ENCODE data around the gene ZNF354B. TPM values are rescaled to one million over a fixed set of nuclear protein-coding genes. Genes with fewer than 3 reads are reported as not detected.
A peak's percentile ranks its signal among the peaks of the same experiment; 100 is the strongest.
"Not testable (repeated sequence)": the region's sequence is repeated elsewhere in the genome, so short reads cannot be mapped to it uniquely, and the experiment has no call there.

Gene ZNF354B
- total RNA-seq, 1 experiment from 2014 or later, result 16.8 TPM

DNA sequence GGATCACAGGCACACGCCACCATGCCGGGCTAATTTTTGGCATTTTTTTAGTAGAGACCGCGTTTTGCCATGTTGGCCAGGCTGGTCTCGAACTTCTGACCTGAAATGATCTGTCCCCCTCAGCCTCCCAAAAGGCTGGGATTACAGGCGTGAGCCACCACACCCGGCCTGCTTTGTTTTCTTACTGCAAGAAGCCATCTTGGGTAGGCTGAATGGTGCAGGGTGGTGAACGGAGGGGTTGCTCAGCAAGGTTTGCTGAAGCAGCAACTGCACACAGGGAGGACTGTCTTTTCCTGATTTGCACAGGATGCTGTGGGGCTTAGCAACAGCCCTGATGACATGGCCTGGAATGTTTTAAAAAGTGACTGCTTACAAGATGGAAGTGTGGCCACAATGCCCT is 10.7 kb downstream of the ZNF354B start:
- no peak for DNase-seq (ENCODE audit: low spot score)
- in situ Hi-C loops (cut with HindIII; ENCODE audit: low sequenced_read_pairs), result no loop called here

- in situ Hi-C loops (cut with HindIII; ENCODE audit: low sequenced_read_pairs), result no loop called here
These were observed 12.5 kb downstream of the ZNF354B start for GRCh38 chr5:178872302-178872701.

DNA sequence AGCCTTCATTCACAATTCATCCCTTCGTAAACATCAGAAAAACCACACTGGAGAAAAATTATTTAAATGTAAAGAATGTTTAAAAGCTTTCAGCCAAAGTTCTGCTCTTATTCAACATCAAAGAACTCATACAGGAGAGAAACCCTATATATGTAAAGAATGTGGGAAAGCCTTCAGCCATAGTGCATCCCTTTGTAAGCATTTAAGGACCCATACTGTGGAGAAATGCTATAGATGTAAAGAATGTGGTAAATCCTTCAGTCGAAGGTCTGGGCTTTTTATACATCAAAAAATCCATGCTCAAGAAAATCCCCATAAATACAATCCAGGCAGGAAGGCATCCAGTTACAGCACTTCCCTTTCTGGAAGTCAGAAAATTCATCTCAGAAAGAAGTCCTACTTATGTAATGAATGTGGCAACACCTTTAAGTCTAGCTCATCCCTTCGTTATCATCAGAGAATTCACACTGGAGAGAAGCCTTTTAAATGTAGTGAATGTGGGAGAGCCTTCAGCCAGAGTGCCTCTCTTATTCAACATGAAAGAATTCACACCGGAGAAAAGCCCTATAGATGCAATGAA is 23.5 kb downstream of the ZNF354B start:
- in situ Hi-C loops (cut with HindIII; ENCODE audit: low sequenced_read_pairs); DNase-seq (ENCODE audit: low spot score): not testable (repeated sequence)

More at GRCh38 chr5:178872302-178872701, 12.5 kb downstream of the ZNF354B start:
- no peak for DNase-seq (ENCODE audit: low spot score)

DNA sequence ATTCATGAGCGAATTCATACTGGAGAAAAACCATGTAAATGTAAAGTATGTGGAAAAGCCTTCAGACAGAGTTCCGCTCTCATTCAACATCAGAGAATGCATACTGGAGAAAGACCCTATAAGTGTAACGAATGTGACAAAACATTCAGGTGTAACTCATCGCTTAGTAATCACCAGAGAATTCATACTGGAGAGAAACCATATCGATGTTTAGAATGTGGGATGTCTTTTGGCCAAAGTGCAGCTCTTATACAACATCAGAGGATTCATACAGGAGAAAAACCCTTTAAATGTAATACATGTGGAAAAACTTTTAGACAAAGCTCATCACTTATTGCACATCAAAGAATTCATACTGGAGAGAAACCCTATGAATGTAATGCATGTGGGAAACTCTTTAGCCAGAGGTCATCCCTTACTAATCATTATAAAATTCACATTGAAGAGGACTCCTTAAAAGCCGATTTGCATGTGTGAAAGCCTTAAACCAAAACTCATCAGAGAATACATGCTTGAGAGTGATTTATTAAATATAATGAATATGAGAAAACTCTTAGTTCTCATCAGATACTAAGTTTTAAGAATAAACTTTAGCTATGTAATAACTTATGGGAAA is 24.2 kb downstream of the ZNF354B start:
- in situ Hi-C loops (cut with HindIII; ENCODE audit: low sequenced_read_pairs), result no loop called here
- DNase-seq (ENCODE audit: low spot score), result no peak

DNA sequence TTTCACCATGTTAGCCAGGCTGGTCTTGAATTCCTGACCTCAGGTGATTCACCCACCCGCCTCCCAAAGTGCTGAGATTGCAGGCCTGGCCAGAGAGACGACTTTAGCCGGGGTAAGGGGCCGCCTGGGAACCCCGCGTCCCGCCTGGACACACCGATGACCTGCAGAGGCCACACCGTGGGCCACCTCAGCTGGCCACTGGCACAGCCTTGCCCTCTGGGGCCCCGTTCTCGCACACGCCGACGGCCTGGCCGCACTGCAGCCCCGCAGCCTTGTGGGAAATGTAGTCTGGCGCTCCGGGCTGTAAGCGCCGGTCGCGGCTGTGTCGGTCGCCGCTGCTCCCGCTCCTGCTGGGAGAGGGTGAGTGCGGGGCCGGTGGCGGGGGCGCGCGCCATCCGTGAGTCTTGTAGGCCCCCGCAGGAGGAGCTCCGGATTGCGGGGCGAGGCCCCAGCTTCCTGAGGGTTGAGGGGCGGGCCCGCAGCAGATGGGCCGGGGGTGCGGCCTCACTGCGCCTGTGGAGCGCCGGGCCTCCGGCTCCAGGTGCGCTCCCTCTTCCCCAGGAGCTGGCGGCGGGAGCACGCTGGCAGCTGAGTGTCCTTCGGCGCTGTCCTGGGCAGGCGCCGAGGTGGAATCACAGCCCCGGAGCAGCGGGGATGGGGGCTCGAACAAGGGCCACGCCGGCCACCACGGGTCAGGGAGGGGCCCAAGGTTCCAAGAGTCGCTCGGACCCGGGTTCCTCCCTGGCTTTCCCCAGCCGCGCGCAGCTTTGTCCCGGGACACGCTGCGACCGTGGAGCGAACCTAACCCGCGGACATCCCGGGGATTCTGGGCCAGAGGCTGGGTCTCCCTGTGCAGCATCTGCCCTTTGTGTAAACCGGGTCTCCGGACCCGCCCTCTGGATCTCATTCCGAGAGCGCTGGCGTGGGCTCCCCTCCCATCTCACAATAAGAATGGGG is 36.1 kb downstream of the ZNF354B start, which contains the start of gene ZFP2:
Gene ZFP2, plus strand, starts transcription at position 299 of the 957 bp plus-strand sequence. CDS start 35,401 bp downstream, outside the sequence.
- DNase-seq (ENCODE audit: low spot score), result peak; percentile 84

GRCh38 chr5:178899289-178899688 is 39.5 kb downstream of the ZNF354B start:
- in situ Hi-C loops (cut with HindIII; ENCODE audit: low sequenced_read_pairs), result no loop called here
- no peak for DNase-seq (ENCODE audit: low spot score)

More for the DNA sequence above, 36.1 kb downstream of the ZNF354B start, which contains the start of gene ZFP2:
- in situ Hi-C loops (cut with HindIII; ENCODE audit: low sequenced_read_pairs), result no loop called here

DNA sequence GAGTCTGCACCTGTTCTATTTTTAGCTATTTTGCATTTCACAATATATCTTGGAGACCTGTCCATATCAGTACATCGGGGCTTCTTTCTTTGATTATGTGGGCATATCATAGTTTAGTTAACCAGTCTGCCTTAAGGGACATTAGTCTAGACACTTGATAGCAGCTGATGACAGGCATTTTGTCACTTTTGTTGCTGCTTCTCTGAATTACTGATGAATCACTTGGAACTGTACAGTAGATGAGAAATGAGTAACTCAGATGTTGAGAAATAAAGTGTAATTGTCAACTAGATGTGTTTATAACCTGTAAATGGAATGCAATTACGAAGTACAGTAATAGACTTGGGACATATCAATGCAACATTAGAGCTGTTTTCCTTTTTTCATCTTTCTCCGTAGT is 43.1 kb downstream of the ZNF354B start:
- in situ Hi-C loops (cut with HindIII; ENCODE audit: low sequenced_read_pairs), result no loop called here
- DNase-seq (ENCODE audit: low spot score), result no peak

GRCh38 chr5:178931846-178932760 is 72.3 kb downstream of the ZNF354B start:
- in situ Hi-C loops (cut with HindIII; ENCODE audit: low sequenced_read_pairs), result no loop called here
- DNase-seq (ENCODE audit: low spot score), result no peak

Other genes with a start within 250 kb of the ZNF354B start
- gene CLK4, start 232.9 kb upstream of the ZNF354B start, total RNA-seq (2014; rRNA removed; shearing (Covaris generic)), result 5.2 and 9.8 TPM in 2 replicates
- 3.7 and 7.9 TPM in 2 replicates for gene ZNF354A, start 129.3 kb upstream of the ZNF354B start, total RNA-seq (2014; rRNA removed; shearing (Covaris generic))
- 5.0 and 8.4 TPM in 2 replicates for gene ZFP2, start 36.0 kb downstream of the ZNF354B start, total RNA-seq (2014; rRNA removed; shearing (Covaris generic))
- gene ZNF454, start 81.2 kb downstream of the ZNF354B start, total RNA-seq (2014; rRNA removed; shearing (Covaris generic)), result not detected in 2 replicates
- gene GRM6, start 135.4 kb downstream of the ZNF354B start, total RNA-seq (2014; rRNA removed; shearing (Covaris generic)), result not detected in 2 replicates
- 1.4 and 3.5 TPM in 2 replicates for gene ZNF879, start 163.9 kb downstream of the ZNF354B start, total RNA-seq (2014; rRNA removed; shearing (Covaris generic))
- 0.24 and 0.43 TPM in 2 replicates for gene ZNF354C, start 200.4 kb downstream of the ZNF354B start, total RNA-seq (2014; rRNA removed; shearing (Covaris generic))